ENCODE results near the gene ZDHHC14.

Gene ZDHHC14

GRCh38 chr6:157660414-157660813 lies 279.4 kb downstream of the ZDHHC14 start:
- H3K36me3 ChIP-seq (ENCODE audit: low read length), result no peaks in the 10 kb centered on the region
- no peak overlapping the region for H3K9ac ChIP-seq (ENCODE audit: low read length)
- H3K4me3 ChIP-seq (ENCODE audit: insufficient read depth, low read length, poor library complexity, severe bottlenecking), result no peak overlapping the region
- H3K9me3 ChIP-seq (ENCODE audit: insufficient read depth, low read length), result no peaks in the 10 kb centered on the region
- no peaks in the 10 kb centered on the region for H3K27me3 ChIP-seq (ENCODE audit: low read length)
- H3F3A ChIP-seq (ENCODE audit: insufficient read depth), result no peaks in the 10 kb centered on the region
- TF ChIP-seq, protein P1, sequence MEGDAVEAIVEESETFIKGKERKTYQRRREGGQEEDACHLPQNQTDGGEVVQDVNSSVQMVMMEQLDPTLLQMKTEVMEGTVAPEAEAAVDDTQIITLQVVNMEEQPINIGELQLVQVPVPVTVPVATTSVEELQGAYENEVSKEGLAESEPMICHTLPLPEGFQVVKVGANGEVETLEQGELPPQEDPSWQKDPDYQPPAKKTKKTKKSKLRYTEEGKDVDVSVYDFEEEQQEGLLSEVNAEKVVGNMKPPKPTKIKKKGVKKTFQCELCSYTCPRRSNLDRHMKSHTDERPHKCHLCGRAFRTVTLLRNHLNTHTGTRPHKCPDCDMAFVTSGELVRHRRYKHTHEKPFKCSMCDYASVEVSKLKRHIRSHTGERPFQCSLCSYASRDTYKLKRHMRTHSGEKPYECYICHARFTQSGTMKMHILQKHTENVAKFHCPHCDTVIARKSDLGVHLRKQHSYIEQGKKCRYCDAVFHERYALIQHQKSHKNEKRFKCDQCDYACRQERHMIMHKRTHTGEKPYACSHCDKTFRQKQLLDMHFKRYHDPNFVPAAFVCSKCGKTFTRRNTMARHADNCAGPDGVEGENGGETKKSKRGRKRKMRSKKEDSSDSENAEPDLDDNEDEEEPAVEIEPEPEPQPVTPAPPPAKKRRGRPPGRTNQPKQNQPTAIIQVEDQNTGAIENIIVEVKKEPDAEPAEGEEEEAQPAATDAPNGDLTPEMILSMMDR (IDR thresholded peaks at IDR 0.05; ENCODE audit: insufficient read depth, low read length, poor library complexity, severe bottlenecking), result no peak
- TF ChIP-seq EZH2phosphoT487 (conservative IDR thresholded peaks at IDR 0.05; ENCODE audit: low read length), result no peak
- no peak overlapping the region for H3K4me2 ChIP-seq (ENCODE audit: low read depth, low read length, poor library complexity, severe bottlenecking)
- no peak overlapping the region for H3K27ac ChIP-seq (ENCODE audit: low read depth, low read length)
- no peaks in the 10 kb centered on the region for H3K9me2 ChIP-seq (replicated peaks; ENCODE audit: insufficient read depth, low read length)
- no peaks in the 10 kb centered on the region for H4K20me1 ChIP-seq (ENCODE audit: low read depth, low read length)
- H3K79me2 ChIP-seq (ENCODE audit: insufficient read depth, low read length), result no peaks in the 10 kb centered on the region
- no peak overlapping the region for H2AFZ ChIP-seq (ENCODE audit: low read depth, low read length, severe bottlenecking)

DNA sequence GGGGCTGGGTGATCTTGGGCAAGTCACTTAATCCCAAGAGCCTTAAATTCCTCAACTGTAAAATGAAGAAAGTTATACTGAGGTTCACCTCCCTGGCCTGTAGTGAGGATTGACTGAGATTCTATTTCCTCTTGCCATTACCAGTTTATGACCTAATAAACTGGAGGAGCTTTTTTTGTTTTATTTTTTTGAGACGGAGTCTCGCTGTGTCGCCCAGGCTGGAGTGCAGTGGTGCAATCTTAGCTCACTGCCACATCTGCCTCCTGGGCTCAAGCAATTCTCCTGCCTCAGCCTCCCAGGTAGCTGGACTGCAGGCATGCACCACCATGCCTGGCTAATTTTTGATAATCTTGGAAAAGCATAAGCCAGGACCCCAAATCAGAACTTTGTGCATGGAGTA lies 280.7 kb downstream of the ZDHHC14 start:
- no peaks in the 10 kb centered on the region for H3K79me2 ChIP-seq (ENCODE audit: insufficient read depth, low read length)
- H3F3A ChIP-seq (ENCODE audit: insufficient read depth), result no peaks in the 10 kb centered on the region
- no peak overlapping the region for H3K4me2 ChIP-seq (ENCODE audit: low read depth, low read length, poor library complexity, severe bottlenecking)
- H4K20me1 ChIP-seq (ENCODE audit: low read depth, low read length), result no peaks in the 10 kb centered on the region
- H3K36me3 ChIP-seq (ENCODE audit: low read length), result no peaks in the 10 kb centered on the region
- TF ChIP-seq EZH2phosphoT487 (conservative IDR thresholded peaks at IDR 0.05; ENCODE audit: low read length), result no peak
- TF ChIP-seq, protein P1 (IDR thresholded peaks at IDR 0.05; ENCODE audit: insufficient read depth, low read length, poor library complexity, severe bottlenecking), result no peak
- H3K9ac ChIP-seq (ENCODE audit: low read length), result no peak overlapping the region
- H3K27ac ChIP-seq (ENCODE audit: low read depth, low read length), result no peak overlapping the region
- no peaks in the 10 kb centered on the region for H3K9me2 ChIP-seq (replicated peaks; ENCODE audit: insufficient read depth, low read length)
- no peak overlapping the region for H3K4me3 ChIP-seq (ENCODE audit: insufficient read depth, low read length, poor library complexity, severe bottlenecking)
- H3K9me3 ChIP-seq (ENCODE audit: insufficient read depth, low read length), result no peaks in the 10 kb centered on the region
- H2AFZ ChIP-seq (ENCODE audit: low read depth, low read length, severe bottlenecking), result no peak overlapping the region
- no peaks in the 10 kb centered on the region for H3K27me3 ChIP-seq (ENCODE audit: low read length)

DNA sequence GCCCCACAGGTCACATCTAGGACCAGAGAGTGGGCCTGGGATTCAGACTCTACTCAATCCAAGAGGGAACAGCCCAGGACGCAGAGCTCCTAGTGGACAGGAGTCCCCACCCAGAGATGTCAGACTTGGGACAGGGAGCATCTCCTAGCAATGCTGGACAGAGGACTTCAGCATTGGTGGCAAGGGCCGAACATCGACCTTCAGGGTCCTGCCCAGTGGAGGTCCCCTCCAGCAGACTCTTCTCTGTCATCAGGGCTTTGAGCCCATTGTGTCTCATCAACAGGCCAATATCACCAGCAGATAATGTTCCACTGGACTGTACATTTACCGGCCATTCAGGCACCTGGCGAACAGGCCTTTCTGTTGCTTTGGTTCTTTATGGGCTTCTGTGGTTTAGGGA lies 282.3 kb downstream of the ZDHHC14 start:
- TF ChIP-seq, protein P1 (IDR thresholded peaks at IDR 0.05; ENCODE audit: insufficient read depth, low read length, poor library complexity, severe bottlenecking), result no peak
- no peak for TF ChIP-seq EZH2phosphoT487 (conservative IDR thresholded peaks at IDR 0.05; ENCODE audit: low read length)
- H3K9me2 ChIP-seq (replicated peaks; ENCODE audit: insufficient read depth, low read length), result no peaks in the 10 kb centered on the region
- no peaks in the 10 kb centered on the region for H3K27me3 ChIP-seq (ENCODE audit: low read length)

More for the DNA sequence above, 282.3 kb downstream of the ZDHHC14 start:
- Histone ChIP-seq H3K79me2 (ENCODE audit: insufficient read depth, low read length) (no peaks in the 10 kb centered on the region), H3K4me2 (ENCODE audit: low read depth, low read length, poor library complexity, severe bottlenecking) (no peak overlapping the region), H3K27ac (ENCODE audit: low read depth, low read length) (no peak overlapping the region), H2AFZ (ENCODE audit: low read depth, low read length, severe bottlenecking) (no peak overlapping the region), H3K9me3 (ENCODE audit: insufficient read depth, low read length) (no peaks in the 10 kb centered on the region), H3F3A (ENCODE audit: insufficient read depth) (no peaks in the 10 kb centered on the region), H3K4me3 (ENCODE audit: insufficient read depth, low read length, poor library complexity, severe bottlenecking) (no peak overlapping the region), H4K20me1 (ENCODE audit: low read depth, low read length) (no peaks in the 10 kb centered on the region), H3K36me3 (ENCODE audit: low read length) (no peaks in the 10 kb centered on the region), H3K9ac (ENCODE audit: low read length) (no peak overlapping the region)
